HFF-Myc (cell line): ENCODE data around the gene PSMC3IP.

Experiments used
- DNase-seq: peaks from one replicate; pipeline ENCODE4 v3.0.0-alpha.2; 2011; ENCODE audit warnings: low read depth; ENCODE audit errors: extremely low read depth
- H3K4me3 ChIP-seq: replicated peaks from 2 replicates; pipeline ENCODE4 v1.5.1; 2011; ENCODE audit warnings: low read depth, mild to moderate bottlenecking, control low read depth, low read length
- CTCF ChIP-seq: IDR thresholded peaks from 2 replicates; pipeline ENCODE4 v1.5.1; 2012; ENCODE audit warnings: mild to moderate bottlenecking, low read depth, low read length, control low read depth; ENCODE audit errors: missing control alignments

PSMC3IP gene

DNA sequence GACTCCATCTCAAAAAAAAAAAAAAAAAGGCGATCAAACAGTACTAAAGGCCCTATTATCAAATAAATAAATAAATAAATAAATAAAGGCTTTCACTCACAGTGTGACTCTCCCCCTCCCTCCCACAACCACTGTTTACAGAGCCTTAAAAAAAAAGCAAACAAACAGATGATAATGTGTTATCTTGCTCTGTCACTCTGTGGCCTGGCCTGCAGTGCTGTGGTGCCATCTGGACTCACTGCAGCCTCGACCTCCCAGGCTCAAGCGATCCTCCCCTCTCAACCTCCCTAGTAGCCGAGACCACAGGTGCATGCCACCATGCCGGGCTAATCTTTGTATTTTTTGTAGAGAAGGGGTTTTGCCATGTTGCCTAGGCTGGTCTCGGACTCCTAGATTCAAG, 49.6 kb downstream of the PSMC3IP start:
- TF ChIP-seq CTCF, result no peak
- H3K4me3 ChIP-seq, result no peak overlapping the region
- DNase-seq, result no peak

- DNase-seq, result no peak
- H3K4me3 ChIP-seq, result no peak overlapping the region
- TF ChIP-seq CTCF, result no peak
These were observed 51.5 kb downstream of the PSMC3IP start for GRCh38 chr17:42526031-42526444.

DNA sequence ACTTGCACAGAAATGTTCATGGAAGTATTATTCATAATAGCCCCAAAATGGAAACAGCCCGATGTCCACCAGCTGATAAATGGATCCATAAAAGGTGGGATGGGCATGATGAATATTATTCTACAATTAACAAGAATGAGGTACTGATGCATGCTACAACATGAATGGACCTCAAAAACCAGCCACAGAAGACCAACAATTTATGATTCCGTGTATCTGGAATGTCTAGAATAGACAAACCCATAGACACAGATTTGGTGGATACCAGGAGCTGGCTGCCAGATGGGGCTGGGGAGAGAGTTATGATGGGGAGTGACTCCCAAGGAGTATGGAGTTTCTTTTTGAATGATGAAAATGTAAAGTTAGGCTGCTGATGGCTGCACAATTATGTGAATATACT, 52.3 kb downstream of the PSMC3IP start:
- TF ChIP-seq CTCF, result no peak

GRCh38 chr17:42522798-42523278, 54.7 kb downstream of the PSMC3IP start:
- DNase-seq, result no peak
- no peak for TF ChIP-seq CTCF
- H3K4me3 ChIP-seq, result no peak overlapping the region

More for the DNA sequence above, 52.3 kb downstream of the PSMC3IP start:
- no peak for DNase-seq
- H3K4me3 ChIP-seq, result no peak overlapping the region
